Mucosa of rectum (tissue), 2 donors: ENCODE measurements around the gene TMEM100.
A peak's percentile ranks its signal among the peaks of the same experiment; 100 is the strongest.

Experiments
- H3K27ac ChIP-seq, 2 donors: one replicate each; pipeline ENCODE4 v1.7.0; 2013; ENCODE audit warnings: inconsistent platforms in 2 of 2, low read depth in 2 of 2, low read length in 2 of 2
- H3K27me3 ChIP-seq, 2 donors: one replicate each; pipeline ENCODE4 v1.7.0; 2013; ENCODE audit warnings: low read length in 2 of 2; ENCODE audit not compliant: control insufficient read depth in 2 of 2, insufficient read depth in 2 of 2
- H3K36me3 ChIP-seq, 2 donors: one replicate each; pipeline ENCODE4 v1.7.0; 2013; ENCODE audit warnings: low read length in 2 of 2; ENCODE audit not compliant: control insufficient read depth in 2 of 2, insufficient read depth in 2 of 2
- H3K4me1 ChIP-seq, 2 donors: one replicate each; pipeline ENCODE4 v1.7.0; 2013; ENCODE audit warnings: low read length in 2 of 2, mild to moderate bottlenecking in 1 of 2; ENCODE audit not compliant: control insufficient read depth in 2 of 2, insufficient read depth in 2 of 2
- H3K4me3 ChIP-seq, 2 donors: one replicate each; pipeline ENCODE4 v1.7.0; 2013; ENCODE audit warnings: low read length in 2 of 2
- H3K9ac ChIP-seq, 2 donors: one replicate each; pipeline ENCODE4 v1.7.0; 2013; ENCODE audit warnings: low read length in 2 of 2, low read depth in 1 of 2, mild to moderate bottlenecking in 1 of 2
- H3K9me3 ChIP-seq, 2 donors: one replicate each; pipeline ENCODE4 v1.7.0; 2013; ENCODE audit warnings: low read length in 2 of 2; ENCODE audit not compliant: control insufficient read depth in 2 of 2
- donor health status: healthy.
- donor health status: Normal muscosa, but diverticular disease.

Gene TMEM100

GRCh38 chr17:55760643-55761355 lies 38.1 kb upstream of the TMEM100 start:
- Histone ChIP-seq H3K4me3 (no peak overlapping the region), H3K9ac (no peak overlapping the region), H3K27me3 (no peaks in the 10 kb centered on the region), H3K4me1 (no peaks in the 10 kb centered on the region), H3K36me3 (no peaks in the 10 kb centered on the region), H3K27ac (peak overlapping the region; percentile 13 to 24), H3K9me3 (no peaks in the 10 kb centered on the region)

DNA sequence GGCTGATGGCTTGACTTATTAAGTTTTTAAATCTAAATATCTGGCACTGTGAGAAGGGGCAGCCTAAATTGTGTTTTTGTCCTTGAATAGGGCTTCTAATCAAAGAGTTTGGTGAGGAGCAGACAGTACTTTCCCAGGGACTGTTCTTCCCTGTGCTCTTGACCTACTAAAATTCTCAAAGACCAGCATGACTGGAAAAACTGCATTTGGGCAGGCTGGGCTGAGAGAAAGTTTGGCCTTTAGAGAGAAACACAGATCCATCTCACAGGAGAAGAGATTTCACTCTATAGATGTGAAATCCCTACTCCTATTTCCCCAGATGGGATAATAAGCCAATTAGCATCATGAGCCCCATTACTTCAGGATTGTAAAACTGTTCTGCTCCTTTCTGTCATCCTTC lies 35.5 kb upstream of the TMEM100 start:
- Histone ChIP-seq H3K4me1 (no peaks in the 10 kb centered on the region), H3K4me3 (no peak overlapping the region), H3K9me3 (no peaks in the 10 kb centered on the region), H3K27me3 (no peaks in the 10 kb centered on the region), H3K9ac (no peak overlapping the region), H3K36me3 (no peaks in the 10 kb centered on the region), H3K27ac (no peak overlapping the region)

- Histone ChIP-seq H3K27me3 (no peaks in the 10 kb centered on the region), H3K9me3 (no peaks in the 10 kb centered on the region), H3K4me3 (no peak overlapping the region), H3K4me1 (no peaks in the 10 kb centered on the region), H3K36me3 (no peaks in the 10 kb centered on the region), H3K9ac (no peak overlapping the region), H3K27ac (no peak overlapping the region)
Measured at GRCh38 chr17:55757659-55758058, 35.0 kb upstream of the TMEM100 start.

DNA sequence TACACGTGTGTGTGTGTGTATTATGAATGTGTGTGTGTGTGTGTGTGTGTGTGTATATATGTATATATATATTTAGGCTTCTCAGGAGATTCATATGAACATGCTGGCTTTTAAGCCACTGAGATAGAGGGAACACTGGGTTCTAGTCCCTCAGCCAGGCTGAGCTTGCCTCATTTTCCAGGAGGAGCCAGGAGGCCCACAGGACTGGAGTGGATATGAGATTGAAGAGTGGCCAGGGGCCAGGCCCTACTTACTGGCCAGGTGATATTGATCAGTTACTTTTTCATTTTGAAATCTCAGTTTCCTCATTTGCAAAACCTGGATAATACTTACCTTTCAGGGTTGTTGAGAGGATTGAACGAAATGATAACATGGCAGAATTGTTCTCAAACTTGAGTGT lies 34.0 kb upstream of the TMEM100 start:
- Histone ChIP-seq H3K9me3 (no peaks in the 10 kb centered on the region), H3K27ac (no peak overlapping the region), H3K36me3 (no peaks in the 10 kb centered on the region), H3K4me1 (peaks cover 3 to 7% of the 10 kb centered on the region in 2 donors), H3K4me3 (no peak overlapping the region), H3K27me3 (no peaks in the 10 kb centered on the region), H3K9ac (no peak overlapping the region)

GRCh38 chr17:55751720-55752250 lies 29.1 kb upstream of the TMEM100 start:
- Histone ChIP-seq H3K9me3 (no peaks in the 10 kb centered on the region), H3K4me1 (peaks cover 5 to 9% of the 10 kb centered on the region in 2 donors), H3K36me3 (no peaks in the 10 kb centered on the region), H3K4me3 (peak overlapping the region; percentile 91 to 92), H3K27me3 (no peaks in the 10 kb centered on the region), H3K9ac (peak overlapping the region; percentile 80), H3K27ac (peak overlapping the region; percentile 83 to 86)

GRCh38 chr17:55750750-55751657 lies 28.3 kb upstream of the TMEM100 start, which contains the start of gene PCTP:
TSS of gene PCTP (plus strand) at chr17:55751051. CDS start at chr17:55751104, 53 bp downstream.
- Histone ChIP-seq H3K9ac (peak within 1 kb of the TSS; percentile 80), H3K27me3 (no peaks in the 10 kb centered on the region), H3K9me3 (no peaks in the 10 kb centered on the region), H3K4me1 (peaks cover 5 to 9% of the 10 kb centered on the region in 2 donors), H3K27ac (peak within 1 kb of the TSS; percentile 83 to 86), H3K36me3 (no peaks in the 10 kb centered on the region), H3K4me3 (peak within 1 kb of the TSS; percentile 91 to 92)

DNA sequence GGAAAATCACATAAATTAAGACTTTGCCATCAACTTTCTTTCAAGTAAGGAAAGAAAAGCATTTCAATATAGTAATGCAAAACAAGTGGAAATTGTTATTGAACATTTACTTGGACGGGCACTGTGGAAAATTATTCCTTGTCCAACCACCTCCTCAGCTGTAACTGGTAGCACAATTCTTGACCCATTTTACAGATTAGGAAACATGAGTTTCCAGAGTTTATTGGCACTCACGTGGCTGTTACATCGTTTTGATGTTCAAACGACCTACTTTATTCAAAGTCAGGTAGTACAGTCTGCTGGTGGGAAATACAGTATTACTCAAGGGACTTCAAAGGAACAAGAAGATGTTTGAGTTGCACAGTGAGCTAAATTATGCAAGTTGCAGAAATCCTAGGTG lies 27.3 kb upstream of the TMEM100 start:
- Histone ChIP-seq H3K9me3 (no peaks in the 10 kb centered on the region), H3K27ac (no peak overlapping the region), H3K27me3 (no peaks in the 10 kb centered on the region), H3K9ac (no peak overlapping the region), H3K36me3 (no peaks in the 10 kb centered on the region), H3K4me1 (peaks cover 5 to 9% of the 10 kb centered on the region in 2 donors), H3K4me3 (no peak overlapping the region)

DNA sequence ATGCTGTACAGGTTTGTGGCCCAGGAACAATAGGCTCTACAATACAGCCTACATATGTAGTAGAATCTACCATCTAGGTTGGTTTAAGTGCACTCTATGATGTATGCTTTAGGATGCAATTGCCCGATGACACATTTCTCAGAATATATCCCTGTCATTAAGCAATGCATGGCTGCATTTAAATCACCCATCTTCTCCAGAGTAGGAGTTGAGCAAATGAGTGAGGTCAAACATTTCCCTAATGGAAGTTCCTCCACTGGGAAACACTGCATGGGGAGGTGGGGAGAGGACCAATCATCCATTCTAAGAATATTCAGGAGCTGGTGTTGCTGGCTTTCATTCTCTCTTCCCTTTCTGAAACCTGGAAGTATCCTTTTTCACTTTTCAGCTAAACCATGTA lies 26.2 kb upstream of the TMEM100 start:
- Histone ChIP-seq H3K9ac (no peak overlapping the region), H3K4me3 (no peak overlapping the region), H3K4me1 (peaks cover 5 to 9% of the 10 kb centered on the region in 2 donors), H3K9me3 (no peaks in the 10 kb centered on the region), H3K27me3 (no peaks in the 10 kb centered on the region), H3K27ac (no peak overlapping the region), H3K36me3 (no peaks in the 10 kb centered on the region)

DNA sequence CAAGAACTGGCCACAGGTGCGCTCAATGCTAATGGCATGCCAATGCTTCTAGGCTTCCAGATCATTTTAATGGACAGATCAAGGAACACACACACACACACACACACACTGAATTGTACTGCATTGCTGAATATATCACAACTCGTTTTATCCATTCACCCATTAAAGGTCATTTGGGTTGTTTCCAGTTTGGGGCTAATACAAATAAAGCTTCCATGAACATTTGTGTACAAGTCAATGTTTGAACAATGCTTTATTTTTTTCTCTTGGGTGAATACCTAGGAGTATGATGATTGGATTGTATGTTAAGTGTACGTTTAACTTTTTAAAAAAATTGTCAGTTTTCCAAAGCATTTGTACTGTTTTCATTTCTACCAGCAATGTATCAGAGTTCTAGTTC lies 24.5 kb upstream of the TMEM100 start:
- Histone ChIP-seq H3K9me3 (no peaks in the 10 kb centered on the region), H3K4me3 (no peak overlapping the region), H3K27ac (no peak overlapping the region), H3K4me1 (peaks cover 5 to 7% of the 10 kb centered on the region in 2 donors), H3K27me3 (no peaks in the 10 kb centered on the region), H3K9ac (no peak overlapping the region), H3K36me3 (no peaks in the 10 kb centered on the region)

- Histone ChIP-seq H3K4me3 (no peak overlapping the region), H3K27ac (no peak overlapping the region), H3K4me1 (peaks cover 0 to under 1% of the 10 kb centered on the region in 2 donors), H3K9me3 (no peaks in the 10 kb centered on the region), H3K36me3 (no peaks in the 10 kb centered on the region), H3K27me3 (no peaks in the 10 kb centered on the region), H3K9ac (no peak overlapping the region)
Measured at GRCh38 chr17:55746466-55746865, 23.8 kb upstream of the TMEM100 start.
